Astrocyte of the cerebellum (primary cell): Measurements from ENCODE around the gene UMODL1.

ENCODE experiments used
- DNase-seq: peaks from one replicate; pipeline ENCODE4 v3.0.0-alpha.2; 2011; ENCODE audit warnings: low read depth
- H3K4me3 ChIP-seq: 2 replicates; pipeline ENCODE4 v1.5.1; 2011; ENCODE audit warnings: mild to moderate bottlenecking, low read depth, low read length, moderate library complexity
- CTCF ChIP-seq: IDR thresholded peaks from 2 replicates; pipeline ENCODE4 v1.5.1; 2012; ENCODE audit warnings: low read length, low read depth, moderate library complexity, mild to moderate bottlenecking; ENCODE audit errors: missing control alignments
- in situ Hi-C: cut with HindIII; loops from 2 replicates; pipeline ENCODE4 v1.10.0; 2017; ENCODE audit warnings: low sequenced_read_pairs

The UMODL1 gene

GRCh38 chr21:42094811-42095210 is 23.7 kb downstream of the UMODL1 start:
- in situ Hi-C loops: loop anchor here (25.0 kb wide), 1 partner anchor 158 kb away; no protein-coding TSS in a partner anchor
- no peak overlapping the region for H3K4me3 ChIP-seq
- no peak for DNase-seq
- no peak for TF ChIP-seq CTCF

- no peak for DNase-seq
- no peak for TF ChIP-seq CTCF
- in situ Hi-C loops: loop anchor here (25.0 kb wide), 1 partner anchor 158 kb away; no protein-coding TSS in a partner anchor
- H3K4me3 ChIP-seq: no peak overlapping the region
Observed at GRCh38 chr21:42095581-42095980, 24.5 kb downstream of the UMODL1 start.

- TF ChIP-seq CTCF: no peak
- in situ Hi-C loops: loop anchor here (25.0 kb wide), 1 partner anchor 159 kb away; no protein-coding TSS in a partner anchor
- no peak overlapping the region for H3K4me3 ChIP-seq
- DNase-seq: no peak
Observed at GRCh38 chr21:42096566-42096965, 25.4 kb downstream of the UMODL1 start.

GRCh38 chr21:42097274-42097673 is 26.2 kb downstream of the UMODL1 start:
- TF ChIP-seq CTCF: no peak
- in situ Hi-C loops: loop anchor here (25.0 kb wide), 1 partner anchor 160 kb away; no protein-coding TSS in a partner anchor
- DNase-seq: no peak
- H3K4me3 ChIP-seq: no peak overlapping the region

GRCh38 chr21:42097860-42098454 is 26.8 kb downstream of the UMODL1 start:
- peak; percentile 85 for DNase-seq
- TF ChIP-seq CTCF: no peak
- H3K4me3 ChIP-seq: no peak overlapping the region
- in situ Hi-C loops: loop anchor here (25.0 kb wide), 1 partner anchor 161 kb away; no protein-coding TSS in a partner anchor

- no peak overlapping the region for H3K4me3 ChIP-seq
- no peak for TF ChIP-seq CTCF
- in situ Hi-C loops: loop anchor here (25.0 kb wide), 1 partner anchor 162 kb away; no protein-coding TSS in a partner anchor
- no peak for DNase-seq
Observed at GRCh38 chr21:42098957-42099505, 27.9 kb downstream of the UMODL1 start.
